Measurements from ENCODE around the gene OR6B3. TPM values are rescaled to one million over a fixed set of nuclear protein-coding genes. Genes with fewer than 3 reads are reported as not detected.

OR6B3 gene
- total RNA-seq, 1 donor = not detected

DNA sequence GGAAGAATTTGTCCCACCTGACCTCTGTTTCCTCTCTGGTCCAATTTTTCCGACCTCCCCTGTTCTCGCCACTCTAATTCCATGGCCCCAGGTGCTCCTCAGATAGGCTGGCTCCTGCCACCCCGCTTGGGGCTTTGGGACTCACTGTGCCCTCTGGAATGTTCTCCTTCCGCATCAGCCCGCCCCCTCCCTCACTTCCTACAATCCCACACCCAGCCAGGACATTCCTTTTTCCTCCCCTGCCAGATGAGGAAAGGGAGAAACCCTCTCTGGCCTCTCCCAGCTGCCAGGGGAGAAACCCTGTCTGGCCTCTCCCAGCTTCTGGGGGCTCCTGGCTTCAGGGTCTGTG, 20.0 kb downstream of the OR6B3 start:
- TF ChIP-seq, protein P1, sequence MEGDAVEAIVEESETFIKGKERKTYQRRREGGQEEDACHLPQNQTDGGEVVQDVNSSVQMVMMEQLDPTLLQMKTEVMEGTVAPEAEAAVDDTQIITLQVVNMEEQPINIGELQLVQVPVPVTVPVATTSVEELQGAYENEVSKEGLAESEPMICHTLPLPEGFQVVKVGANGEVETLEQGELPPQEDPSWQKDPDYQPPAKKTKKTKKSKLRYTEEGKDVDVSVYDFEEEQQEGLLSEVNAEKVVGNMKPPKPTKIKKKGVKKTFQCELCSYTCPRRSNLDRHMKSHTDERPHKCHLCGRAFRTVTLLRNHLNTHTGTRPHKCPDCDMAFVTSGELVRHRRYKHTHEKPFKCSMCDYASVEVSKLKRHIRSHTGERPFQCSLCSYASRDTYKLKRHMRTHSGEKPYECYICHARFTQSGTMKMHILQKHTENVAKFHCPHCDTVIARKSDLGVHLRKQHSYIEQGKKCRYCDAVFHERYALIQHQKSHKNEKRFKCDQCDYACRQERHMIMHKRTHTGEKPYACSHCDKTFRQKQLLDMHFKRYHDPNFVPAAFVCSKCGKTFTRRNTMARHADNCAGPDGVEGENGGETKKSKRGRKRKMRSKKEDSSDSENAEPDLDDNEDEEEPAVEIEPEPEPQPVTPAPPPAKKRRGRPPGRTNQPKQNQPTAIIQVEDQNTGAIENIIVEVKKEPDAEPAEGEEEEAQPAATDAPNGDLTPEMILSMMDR (IDR thresholded peaks at IDR 0.05; ENCODE audit: insufficient read depth, low read depth, low read length) = no peak
- H3K4me3 ChIP-seq (ENCODE audit: low read depth, low read length) = no peak overlapping the region
- DNase-seq (ENCODE audit: low read depth) = no peak

DNA sequence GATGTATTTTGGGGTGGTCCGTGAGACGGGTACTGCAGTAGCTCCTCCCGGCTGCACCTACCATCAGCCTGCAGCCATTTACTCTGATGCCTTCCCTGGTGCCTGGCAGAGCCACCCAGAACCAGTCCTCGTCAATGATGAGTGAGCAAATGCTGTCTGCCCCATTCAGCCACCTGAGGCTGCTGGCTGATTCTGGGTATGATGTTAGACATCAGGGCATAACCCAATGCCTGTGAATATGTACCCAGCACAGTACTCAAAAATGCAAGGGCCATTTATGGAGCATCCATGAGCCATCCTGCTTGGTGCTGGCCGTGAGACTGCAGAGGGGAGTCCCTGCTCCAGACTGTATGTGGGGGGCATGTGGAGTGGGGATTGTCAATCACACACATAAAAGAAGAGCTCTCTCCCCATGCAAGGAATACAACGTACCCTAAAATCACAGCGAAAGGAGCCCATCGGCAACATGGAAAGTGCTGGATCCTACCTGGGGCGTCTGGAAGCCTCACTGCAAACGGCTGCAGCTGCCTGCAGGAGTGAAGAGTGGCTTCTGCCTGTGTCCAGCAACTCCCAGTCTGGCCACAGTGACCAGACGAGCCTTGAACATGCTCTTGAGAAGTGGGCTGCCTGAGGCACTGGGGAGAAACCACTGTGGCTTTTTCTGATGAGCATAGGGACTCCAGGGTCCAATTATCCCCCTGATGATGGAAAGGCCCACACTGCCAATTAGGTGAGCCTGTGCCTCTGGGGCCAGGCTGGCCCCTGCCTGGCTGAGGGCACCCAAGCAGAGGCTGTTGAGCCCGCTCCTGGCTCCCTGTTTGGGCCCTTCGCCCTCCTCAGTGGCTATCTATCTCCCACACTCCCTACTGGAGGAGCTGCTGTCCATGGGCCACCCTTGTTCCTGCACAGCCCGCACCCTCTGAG, 20.7 kb downstream of the OR6B3 start:
- no peak for DNase-seq (ENCODE audit: low read depth)
- TF ChIP-seq, protein P1 (IDR thresholded peaks at IDR 0.05; ENCODE audit: insufficient read depth, low read depth, low read length) = no peak
- H3K4me3 ChIP-seq (ENCODE audit: low read depth, low read length) = no peak overlapping the region

DNA sequence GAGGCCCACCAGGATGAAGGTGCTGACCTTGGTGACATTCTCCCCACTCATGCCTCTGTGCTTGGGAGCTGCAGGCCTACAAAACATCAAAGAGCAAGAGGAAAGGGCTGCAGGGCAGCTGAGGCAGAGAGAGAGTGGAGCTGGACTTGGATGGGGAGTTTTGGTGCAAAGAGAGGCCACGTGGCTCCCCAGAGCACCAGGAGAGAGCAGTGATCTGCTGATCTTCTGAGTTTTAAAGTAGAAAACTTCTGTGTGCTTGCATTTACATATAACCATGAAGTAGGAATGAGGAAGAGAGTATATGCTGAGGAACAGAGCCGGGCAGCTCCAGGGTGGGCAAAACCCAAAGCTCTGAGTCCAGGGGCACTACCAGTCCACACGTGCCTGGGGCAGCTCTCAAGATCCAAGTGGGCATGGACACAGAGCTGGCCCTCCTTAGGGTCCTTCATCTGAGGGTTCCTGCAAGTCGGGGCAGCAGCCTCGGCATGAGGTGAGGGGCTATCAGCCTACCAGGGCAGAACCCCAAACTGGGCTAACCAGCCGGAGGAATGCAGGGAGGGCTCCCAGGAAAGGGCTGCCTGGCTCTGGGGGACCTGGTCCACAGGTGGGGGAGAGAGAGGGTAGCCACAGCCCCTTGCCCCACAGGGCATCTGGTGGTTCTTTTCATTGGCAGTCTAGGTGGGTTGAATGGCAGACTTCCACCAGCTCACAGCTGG, 22.8 kb downstream of the OR6B3 start, which contains the start of gene OR6B2:
OR6B2 (minus strand) TSS at position 51 of the 716 bp plus-strand sequence; CDS start at position 51, 0 bp downstream.
- H3K4me3 ChIP-seq (ENCODE audit: low read depth, low read length) = no peak within 1 kb of the TSS
- DNase-seq (ENCODE audit: low read depth) = no peak
- TF ChIP-seq, protein P1 (IDR thresholded peaks at IDR 0.05; ENCODE audit: insufficient read depth, low read depth, low read length) = no peak

DNA sequence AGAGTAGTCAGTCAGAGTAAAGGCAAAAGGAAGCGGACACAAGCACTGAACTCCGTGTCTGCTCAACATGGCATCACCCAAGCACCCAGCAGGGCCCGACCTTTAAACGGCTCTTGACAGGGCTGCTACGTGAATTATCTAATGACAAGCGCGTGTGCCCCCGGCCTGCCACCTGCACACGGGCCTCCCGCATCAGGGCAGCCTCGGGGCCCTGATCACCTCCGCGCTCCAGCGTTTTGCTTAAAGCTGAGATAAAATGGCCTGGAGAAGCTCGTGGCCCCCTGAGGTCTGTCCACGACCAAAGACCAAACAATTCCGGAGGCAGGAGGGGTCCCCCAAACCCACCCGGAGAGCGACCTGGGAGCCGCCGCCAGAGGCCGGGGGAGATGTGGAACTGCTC, 28.6 kb downstream of the OR6B3 start:
- DNase-seq (ENCODE audit: low read depth) = peak; percentile 7
- TF ChIP-seq, protein P1 (IDR thresholded peaks at IDR 0.05; ENCODE audit: insufficient read depth, low read depth, low read length) = no peak

DNA sequence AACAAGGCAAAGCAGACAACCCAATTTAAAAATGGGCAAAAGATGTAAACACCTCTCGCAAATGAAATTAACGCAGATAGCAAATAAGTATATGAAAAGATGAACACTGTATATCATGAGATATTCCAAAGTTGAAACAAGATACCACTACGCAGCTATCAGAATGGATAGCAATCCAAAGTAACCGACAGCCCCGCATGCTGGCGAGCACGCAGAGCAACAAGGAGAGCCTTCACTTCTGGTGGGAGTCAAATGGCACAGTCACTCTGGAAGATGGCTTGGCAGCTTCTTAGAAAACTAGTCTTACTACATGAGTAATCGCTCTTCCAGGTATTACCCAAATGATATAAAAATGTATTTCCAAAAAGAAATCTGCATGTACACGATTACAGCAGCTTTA, 29.5 kb downstream of the OR6B3 start:
- H3K4me3 ChIP-seq (ENCODE audit: low read depth, low read length) = peak overlapping the region; percentile 6
- DNase-seq (ENCODE audit: low read depth) = no peak
- TF ChIP-seq, protein P1 (IDR thresholded peaks at IDR 0.05; ENCODE audit: insufficient read depth, low read depth, low read length) = no peak

More for the DNA sequence above, 28.6 kb downstream of the OR6B3 start:
- H3K4me3 ChIP-seq (ENCODE audit: low read depth, low read length) = peak overlapping the region; percentile 66

DNA sequence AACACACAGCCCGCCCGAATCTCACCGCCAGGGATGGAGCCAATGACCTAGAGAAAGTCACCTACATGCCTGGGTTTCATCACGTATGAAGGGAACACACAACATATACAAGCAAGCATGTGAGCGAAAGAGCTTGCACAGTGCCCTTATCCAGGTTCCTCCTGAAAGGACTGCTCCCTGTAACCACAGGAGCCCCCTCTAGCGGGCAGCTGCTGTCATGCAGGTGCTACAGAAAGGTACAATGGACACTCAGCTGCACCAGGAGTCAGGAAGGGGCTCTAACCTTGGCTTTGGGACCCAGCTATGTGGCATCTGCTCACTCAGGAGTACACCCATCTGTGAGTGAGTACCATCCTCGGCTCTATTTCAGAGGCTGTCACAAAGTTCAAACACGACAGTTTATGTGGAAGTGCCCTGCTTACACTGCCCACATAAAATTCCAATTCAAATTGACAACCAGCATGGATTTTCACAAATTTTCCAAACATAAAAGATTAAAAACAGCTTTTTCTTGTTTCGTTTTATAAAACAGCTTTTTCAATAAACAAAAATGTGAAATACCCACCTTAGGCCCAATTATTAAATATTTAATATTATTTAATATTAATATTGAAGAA, 31.7 kb downstream of the OR6B3 start:
- peak; percentile 53 for DNase-seq (ENCODE audit: low read depth)
- TF ChIP-seq, protein P1 (IDR thresholded peaks at IDR 0.05; ENCODE audit: insufficient read depth, low read depth, low read length) = peak; percentile 95
- H3K4me3 ChIP-seq (ENCODE audit: low read depth, low read length) = no peak overlapping the region
